ENCODE data around the gene SORD. TPM values are rescaled to one million over a fixed set of nuclear protein-coding genes. Genes with fewer than 3 reads are reported as not detected.
"Not testable (repeated sequence)": the region's sequence is repeated elsewhere in the genome, so short reads cannot be mapped to it uniquely, and the experiment has no call there.

SORD gene
- total RNA-seq, 1 experiment from 2014 or later: 116 TPM

- H3K27me3 ChIP-seq (ENCODE audit: insufficient read depth, low read length); ATAC-seq; H4K20me1 ChIP-seq (ENCODE audit: insufficient read depth); H2AFZ ChIP-seq (ENCODE audit: low read depth, low read length, poor library complexity, severe bottlenecking); H3K9ac ChIP-seq (ENCODE audit: low read length); H3K9me2 ChIP-seq (ENCODE audit: insufficient read depth); intact Hi-C loops (cut with micrococcal nuclease); CTCF ChIA-PET; DNase-seq (ENCODE audit: low read depth, low spot score); H3K9me3 ChIP-seq (ENCODE audit: control insufficient read depth in 1 of 2, insufficient read depth in 1 of 2, low read depth in 1 of 2, low read length in 2 of 2); BruUV-seq (replicated peaks); H3K27ac ChIP-seq (ENCODE audit: low read depth, low read length); H3K79me2 ChIP-seq (ENCODE audit: insufficient read depth, low read length); H3K4me1 ChIP-seq (ENCODE audit: control insufficient read depth in 1 of 2, insufficient read depth in 2 of 2, low read length in 2 of 2); POLR2A ChIA-PET; H3K36me3 ChIP-seq (ENCODE audit: control insufficient read depth in 1 of 2, insufficient read depth in 2 of 2, low read length in 2 of 2); H3K4me2 ChIP-seq (ENCODE audit: low read length); RAD21 ChIA-PET (ENCODE audit: low non-redundant PET in 1 of 2, low total read pairs in 2 of 2, uncharacterized antibody in 2 of 2, unreplicated experiment in 2 of 2); H3K4me3 ChIP-seq (replicated peaks in 1 of 2; ENCODE audit: low read depth in 1 of 2, low read length in 2 of 2): not testable (repeated sequence)
Observed at GRCh38 chr15:44984144-44984543, 38.9 kb upstream of the SORD start.

- H2AFZ ChIP-seq (ENCODE audit: low read depth, low read length, poor library complexity, severe bottlenecking); BruUV-seq (replicated peaks); H3K27me3 ChIP-seq (ENCODE audit: insufficient read depth, low read length); H3K9me2 ChIP-seq (ENCODE audit: insufficient read depth); RAD21 ChIA-PET (ENCODE audit: low non-redundant PET in 1 of 2, low total read pairs in 2 of 2, uncharacterized antibody in 2 of 2, unreplicated experiment in 2 of 2); intact Hi-C loops (cut with micrococcal nuclease); H3K4me3 ChIP-seq (replicated peaks in 1 of 2; ENCODE audit: low read depth in 1 of 2, low read length in 2 of 2); H3K9me3 ChIP-seq (ENCODE audit: control insufficient read depth in 1 of 2, insufficient read depth in 1 of 2, low read depth in 1 of 2, low read length in 2 of 2); H4K20me1 ChIP-seq (ENCODE audit: insufficient read depth); DNase-seq (ENCODE audit: low read depth, low spot score); H3K36me3 ChIP-seq (ENCODE audit: control insufficient read depth in 1 of 2, insufficient read depth in 2 of 2, low read length in 2 of 2); H3K9ac ChIP-seq (ENCODE audit: low read length); H3K4me1 ChIP-seq (ENCODE audit: control insufficient read depth in 1 of 2, insufficient read depth in 2 of 2, low read length in 2 of 2); H3K4me2 ChIP-seq (ENCODE audit: low read length); CTCF ChIA-PET; POLR2A ChIA-PET; ATAC-seq; H3K79me2 ChIP-seq (ENCODE audit: insufficient read depth, low read length); H3K27ac ChIP-seq (ENCODE audit: low read depth, low read length): not testable (repeated sequence)
Observed at GRCh38 chr15:44986346-44987055, 36.5 kb upstream of the SORD start.

GRCh38 chr15:44987711-44988110 lies 35.3 kb upstream of the SORD start:
- CTCF ChIA-PET; ATAC-seq; H2AFZ ChIP-seq (ENCODE audit: low read depth, low read length, poor library complexity, severe bottlenecking); H3K9me3 ChIP-seq (ENCODE audit: control insufficient read depth in 1 of 2, insufficient read depth in 1 of 2, low read depth in 1 of 2, low read length in 2 of 2); RAD21 ChIA-PET (ENCODE audit: low non-redundant PET in 1 of 2, low total read pairs in 2 of 2, uncharacterized antibody in 2 of 2, unreplicated experiment in 2 of 2); POLR2A ChIA-PET; intact Hi-C loops (cut with micrococcal nuclease); H4K20me1 ChIP-seq (ENCODE audit: insufficient read depth); H3K27ac ChIP-seq (ENCODE audit: low read depth, low read length); H3K4me3 ChIP-seq (replicated peaks in 1 of 2; ENCODE audit: low read depth in 1 of 2, low read length in 2 of 2); H3K4me2 ChIP-seq (ENCODE audit: low read length); H3K79me2 ChIP-seq (ENCODE audit: insufficient read depth, low read length); BruUV-seq (replicated peaks); H3K9ac ChIP-seq (ENCODE audit: low read length); H3K9me2 ChIP-seq (ENCODE audit: insufficient read depth); H3K4me1 ChIP-seq (ENCODE audit: control insufficient read depth in 1 of 2, insufficient read depth in 2 of 2, low read length in 2 of 2); H3K27me3 ChIP-seq (ENCODE audit: insufficient read depth, low read length); H3K36me3 ChIP-seq (ENCODE audit: control insufficient read depth in 1 of 2, insufficient read depth in 2 of 2, low read length in 2 of 2); DNase-seq (ENCODE audit: low read depth, low spot score): not testable (repeated sequence)

GRCh38 chr15:44988184-44988869 lies 34.7 kb upstream of the SORD start:
- H2AFZ ChIP-seq (ENCODE audit: low read depth, low read length, poor library complexity, severe bottlenecking); H3K9ac ChIP-seq (ENCODE audit: low read length); intact Hi-C loops (cut with micrococcal nuclease); CTCF ChIA-PET; H3K4me1 ChIP-seq (ENCODE audit: control insufficient read depth in 1 of 2, insufficient read depth in 2 of 2, low read length in 2 of 2); H3K79me2 ChIP-seq (ENCODE audit: insufficient read depth, low read length); H3K9me2 ChIP-seq (ENCODE audit: insufficient read depth); DNase-seq (ENCODE audit: low read depth, low spot score); H3K27me3 ChIP-seq (ENCODE audit: insufficient read depth, low read length); H3K4me2 ChIP-seq (ENCODE audit: low read length); POLR2A ChIA-PET; H3K4me3 ChIP-seq (replicated peaks in 1 of 2; ENCODE audit: low read depth in 1 of 2, low read length in 2 of 2); BruUV-seq (replicated peaks); ATAC-seq; H3K27ac ChIP-seq (ENCODE audit: low read depth, low read length); H3K36me3 ChIP-seq (ENCODE audit: control insufficient read depth in 1 of 2, insufficient read depth in 2 of 2, low read length in 2 of 2); H3K9me3 ChIP-seq (ENCODE audit: control insufficient read depth in 1 of 2, insufficient read depth in 1 of 2, low read depth in 1 of 2, low read length in 2 of 2); H4K20me1 ChIP-seq (ENCODE audit: insufficient read depth); RAD21 ChIA-PET (ENCODE audit: low non-redundant PET in 1 of 2, low total read pairs in 2 of 2, uncharacterized antibody in 2 of 2, unreplicated experiment in 2 of 2): not testable (repeated sequence)

Data from HCT116 (cell line).